ENCODE measurements around the gene RELL2.

- TF ChIP-seq EZH2 (IDR thresholded peaks at IDR 0.05; ENCODE audit: insufficient read depth, poor library complexity, severe bottlenecking): no peak
- no peak for TF ChIP-seq EZH2phosphoT487 (IDR thresholded peaks at IDR 0.05; ENCODE audit: insufficient read depth, low read depth)
These were observed 23.5 kb upstream of the RELL2 start for GRCh38 chr5:141613344-141613743.

All from GM23248 (cell line).